ENCODE results near the gene DGAT2. TPM values are rescaled to one million over a fixed set of nuclear protein-coding genes. Genes with fewer than 3 reads are reported as not detected.

Gene DGAT2
- total RNA-seq, 2 donors from 2014 or later = 9.3 to 38.6 TPM

DNA sequence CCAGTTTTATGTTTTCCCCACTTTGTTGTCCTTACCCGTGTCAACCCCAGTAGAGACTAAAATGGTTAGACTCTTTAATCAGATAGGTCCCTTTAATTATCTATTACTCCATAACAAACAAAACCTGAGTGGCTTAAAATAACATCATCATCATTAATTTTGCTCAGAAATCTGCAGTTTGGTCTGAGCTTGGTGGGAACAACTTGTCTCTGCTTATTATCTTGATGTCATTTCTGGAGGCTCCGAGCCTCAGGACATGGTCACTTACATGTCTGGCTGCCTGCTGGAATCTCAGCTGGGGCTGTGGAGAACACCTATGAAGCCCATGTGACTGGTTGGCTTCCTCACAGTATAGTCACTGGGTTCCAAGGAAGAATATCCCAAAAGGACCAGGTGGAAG, 73.2 kb downstream of the DGAT2 start:
- DNase-seq (no peak), ATAC-seq (no peak)
- intact Hi-C loops (cut with DNase I) = no loop called here
- Histone ChIP-seq H3K9me3 (no peaks in the 10 kb centered on the region), H3K4me3 (no peak overlapping the region), H3K4me1 (peaks cover 13% of the 10 kb centered on the region), H3K36me3 (replicated peaks in 1 of 2; ENCODE audit: insufficient read depth in 1 of 2, low read depth in 2 of 2) (no peaks in the 10 kb centered on the region), H3K27me3 (no peaks in the 10 kb centered on the region), H3K27ac (no peak overlapping the region)
- TF ChIP-seq, protein P1, sequence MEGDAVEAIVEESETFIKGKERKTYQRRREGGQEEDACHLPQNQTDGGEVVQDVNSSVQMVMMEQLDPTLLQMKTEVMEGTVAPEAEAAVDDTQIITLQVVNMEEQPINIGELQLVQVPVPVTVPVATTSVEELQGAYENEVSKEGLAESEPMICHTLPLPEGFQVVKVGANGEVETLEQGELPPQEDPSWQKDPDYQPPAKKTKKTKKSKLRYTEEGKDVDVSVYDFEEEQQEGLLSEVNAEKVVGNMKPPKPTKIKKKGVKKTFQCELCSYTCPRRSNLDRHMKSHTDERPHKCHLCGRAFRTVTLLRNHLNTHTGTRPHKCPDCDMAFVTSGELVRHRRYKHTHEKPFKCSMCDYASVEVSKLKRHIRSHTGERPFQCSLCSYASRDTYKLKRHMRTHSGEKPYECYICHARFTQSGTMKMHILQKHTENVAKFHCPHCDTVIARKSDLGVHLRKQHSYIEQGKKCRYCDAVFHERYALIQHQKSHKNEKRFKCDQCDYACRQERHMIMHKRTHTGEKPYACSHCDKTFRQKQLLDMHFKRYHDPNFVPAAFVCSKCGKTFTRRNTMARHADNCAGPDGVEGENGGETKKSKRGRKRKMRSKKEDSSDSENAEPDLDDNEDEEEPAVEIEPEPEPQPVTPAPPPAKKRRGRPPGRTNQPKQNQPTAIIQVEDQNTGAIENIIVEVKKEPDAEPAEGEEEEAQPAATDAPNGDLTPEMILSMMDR (IDR thresholded peaks at IDR 0.05) = no peak
- no peak for TF ChIP-seq POLR2A (IDR thresholded peaks at IDR 0.05)
- WGBS, 2 donors = 80 to 84% methylated on average over 2 of the region's 2 CpGs

DNA sequence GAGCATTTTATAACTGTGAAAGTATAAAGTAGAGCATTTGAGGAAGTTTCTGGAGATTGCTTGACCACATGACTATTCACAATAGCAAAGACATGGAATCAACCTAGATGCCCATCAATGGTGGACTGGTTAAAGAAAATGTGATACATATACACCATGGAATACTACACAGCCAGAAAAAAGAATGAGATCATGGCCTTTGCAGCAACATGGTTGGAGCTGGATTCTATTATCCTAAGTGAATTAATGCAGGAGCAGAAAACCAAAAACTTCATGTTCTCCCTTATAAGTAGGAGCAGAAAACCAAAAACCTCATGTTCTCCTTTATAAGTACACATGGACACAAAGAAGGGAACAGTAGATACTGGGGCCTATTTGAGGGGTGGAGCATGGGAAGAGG, 76.7 kb downstream of the DGAT2 start:
- Histone ChIP-seq H3K27me3 (no peaks in the 10 kb centered on the region), H3K36me3 (replicated peaks in 1 of 2; ENCODE audit: insufficient read depth in 1 of 2, low read depth in 2 of 2) (no peaks in the 10 kb centered on the region), H3K9me3 (no peaks in the 10 kb centered on the region), H3K27ac (no peak overlapping the region), H3K4me3 (no peak overlapping the region), H3K4me1 (peaks cover 7% of the 10 kb centered on the region)
- DNase-seq = no peak
- intact Hi-C loops (cut with DNase I) = no loop called here
- ATAC-seq = no peak
- no peak for TF ChIP-seq POLR2A (IDR thresholded peaks at IDR 0.05)
- TF ChIP-seq, protein P1 (IDR thresholded peaks at IDR 0.05) = no peak

DNA sequence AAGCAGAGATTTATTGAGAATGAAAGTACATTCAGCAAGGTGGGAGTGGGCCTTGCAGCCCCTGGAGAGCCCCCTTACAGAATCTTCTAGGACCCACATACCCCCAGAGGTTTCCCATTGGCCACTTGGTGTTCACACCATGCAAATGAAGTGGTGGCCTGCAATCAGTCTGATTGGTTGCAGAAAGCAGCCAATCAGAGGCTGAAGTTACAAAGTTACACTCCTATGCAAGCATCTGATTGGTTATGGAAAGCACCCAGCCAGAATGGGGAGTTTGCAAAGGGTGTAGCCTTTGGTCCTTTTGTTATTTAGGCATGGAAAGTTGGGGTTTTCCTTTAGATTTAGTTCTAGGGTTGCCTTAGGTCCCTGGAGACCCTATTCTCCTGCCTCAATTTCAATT, 81.3 kb downstream of the DGAT2 start:
- intact Hi-C loops (cut with DNase I) = no loop called here
- H3K4me1 ChIP-seq = no peaks in the 10 kb centered on the region
- TF ChIP-seq POLR2A (IDR thresholded peaks at IDR 0.05) = no peak
- TF ChIP-seq, protein P1 (IDR thresholded peaks at IDR 0.05) = no peak
- H3K27me3 ChIP-seq = no peaks in the 10 kb centered on the region
- no peaks in the 10 kb centered on the region for H3K36me3 ChIP-seq (replicated peaks in 1 of 2; ENCODE audit: insufficient read depth in 1 of 2, low read depth in 2 of 2)
- no peak overlapping the region for H3K4me3 ChIP-seq
- H3K9me3 ChIP-seq = no peaks in the 10 kb centered on the region
- no peak for DNase-seq
- no peak overlapping the region for H3K27ac ChIP-seq
- ATAC-seq = no peak

DNA sequence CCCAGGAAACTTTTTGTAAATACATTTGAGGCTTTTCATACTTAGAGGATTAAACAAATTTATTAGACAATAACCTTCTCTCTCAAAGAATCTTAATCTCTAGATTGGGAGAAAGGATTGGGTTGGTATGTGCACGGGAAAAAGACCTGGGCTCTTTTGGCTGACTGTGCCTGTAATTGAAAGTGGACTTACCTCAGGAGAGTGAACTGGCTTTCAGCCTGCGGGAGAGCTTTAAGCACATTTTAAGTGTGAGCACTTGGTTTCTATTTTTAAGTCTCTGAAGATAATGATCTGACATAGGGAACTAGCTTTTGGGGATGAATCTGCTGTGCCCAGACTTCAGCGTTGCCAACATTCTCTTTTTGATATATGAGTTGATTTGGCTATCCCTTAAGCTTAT, 82.2 kb downstream of the DGAT2 start:
- Histone ChIP-seq H3K4me1 (no peaks in the 10 kb centered on the region), H3K9me3 (no peaks in the 10 kb centered on the region), H3K36me3 (replicated peaks in 1 of 2; ENCODE audit: insufficient read depth in 1 of 2, low read depth in 2 of 2) (no peaks in the 10 kb centered on the region), H3K27me3 (no peaks in the 10 kb centered on the region), H3K4me3 (no peak overlapping the region), H3K27ac (no peak overlapping the region)
- DNase-seq = no peak
- TF ChIP-seq, protein P1 (IDR thresholded peaks at IDR 0.05) = no peak
- no peak for TF ChIP-seq POLR2A (IDR thresholded peaks at IDR 0.05)
- ATAC-seq = no peak
- 45 to 64% methylated on average over 3 of the region's 3 CpGs for WGBS, 2 donors
- intact Hi-C loops (cut with DNase I) = no loop called here

Small RNAs within 50 kb of the gene (small RNA-seq; reads per million reads assigned to genes)
- gene RF00019 (not detected), gene RN7SL786P (not detected)

Other genes starting within 250 kb of the DGAT2 start
- 10 to 100 TPM; 29.6 to 73.2 TPM for gene GDPD5, start 242.8 kb upstream of the DGAT2 start, total RNA-seq
- 100 to 1,000 TPM in 1 of 2 donors, 10 to 100 TPM in 1; 78.3 to 166 TPM for gene SERPINH1, start 206.5 kb upstream of the DGAT2 start, total RNA-seq
- gene MAP6, start 99.7 kb upstream of the DGAT2 start, total RNA-seq = 1 to 10 TPM; 2.6 to 3.4 TPM
- not detected for gene MOGAT2, start 50.9 kb upstream of the DGAT2 start, total RNA-seq
- gene UVRAG, start 46.4 kb downstream of the DGAT2 start, total RNA-seq = 10 to 100 TPM; 10.9 to 31.0 TPM

Measured in body of pancreas (tissue), 4 donors.